ENCODE measurements around the gene MRPL34. TPM values are rescaled to one million over a fixed set of nuclear protein-coding genes. Genes with fewer than 3 reads are reported as not detected.

MRPL34 gene
- total RNA-seq, 2 donors from 2014 or later, result 47.0 to 47.1 TPM

DNA sequence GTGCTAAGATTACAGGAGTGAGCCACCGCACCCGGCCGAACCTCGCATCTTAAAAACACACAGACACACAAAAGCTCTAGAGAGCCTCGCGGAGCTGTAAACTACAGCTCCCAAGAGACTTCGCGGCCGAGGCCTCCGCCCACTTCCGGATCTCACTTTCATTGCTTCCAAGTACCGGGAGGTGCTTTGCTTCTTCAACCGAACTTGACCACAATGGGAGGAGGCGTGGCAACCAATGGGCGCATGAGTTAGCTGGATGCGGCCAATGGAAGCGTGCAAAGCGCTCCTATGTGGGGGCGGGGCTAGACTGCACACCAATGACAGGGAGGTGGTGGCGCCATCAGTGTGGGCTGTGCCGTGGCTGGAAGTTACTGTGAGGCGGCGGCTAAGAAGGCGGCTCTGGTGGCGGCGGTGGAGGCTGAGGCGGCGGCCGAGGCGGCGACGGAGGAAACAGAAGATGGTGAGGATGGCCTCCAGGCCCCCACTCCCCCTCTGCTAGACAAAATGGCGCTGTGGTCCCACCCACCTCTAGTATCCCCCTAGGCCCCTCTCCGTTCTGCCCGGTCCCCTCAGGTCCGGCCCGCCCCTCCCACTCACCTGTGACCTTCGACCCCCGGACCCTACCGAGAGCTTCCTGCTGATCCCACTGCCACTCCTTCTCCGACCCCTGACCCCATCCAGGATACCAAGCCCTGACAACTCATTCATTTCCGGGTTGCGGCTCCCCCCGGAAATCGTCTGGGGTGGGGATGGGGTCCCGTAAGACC is 3.7 kb downstream of the MRPL34 start, which contains the start of gene DDA1:
Gene DDA1, plus strand, starts transcription at position 366 of the 767 bp plus-strand sequence. Its CDS starts 92 bp downstream, at position 458.
- Mint-ChIP-seq H3K27ac (peak within 1 kb of the TSS; percentile 91), H3K4me3 (peak within 1 kb of the TSS; percentile 97), H3K36me3 (ENCODE audit: low read depth) (no peaks in the 10 kb centered on the region), H3K27me3 (no peaks in the 10 kb centered on the region), H3K4me1 (peaks cover 33% of the 10 kb centered on the region)
- ATAC-seq (peak; percentile 87), DNase-seq (peak; percentile 94 to 98 (median 95))
- no peaks in the 10 kb centered on the region for H3K9me3 ChIP-seq (ENCODE audit: control insufficient read depth, low read length, poor library complexity, severe bottlenecking)

DNA sequence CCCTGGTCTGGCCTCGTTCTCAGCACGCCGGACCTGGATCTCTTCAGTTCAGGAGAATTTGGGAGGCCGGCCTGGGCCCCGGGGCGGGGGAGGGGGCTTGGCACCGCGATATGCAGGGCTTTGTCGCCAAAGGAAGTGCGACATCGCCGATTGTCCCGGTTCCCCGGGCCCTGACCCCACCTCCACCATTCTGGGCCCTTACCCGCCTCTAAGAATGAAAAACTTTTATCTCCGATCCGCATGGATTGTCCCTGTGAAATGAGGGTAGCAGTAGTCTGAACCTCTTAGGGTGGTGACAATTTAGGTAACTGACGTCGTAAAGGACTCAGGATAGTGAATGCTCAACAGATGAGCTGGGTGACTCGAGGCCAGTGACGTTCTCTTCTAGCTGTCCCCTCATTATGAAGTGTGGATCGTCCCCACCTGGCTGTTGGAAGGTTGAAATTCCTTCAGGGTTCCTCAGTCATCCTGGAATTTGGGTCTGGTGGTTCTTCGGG is 4.3 kb downstream of the MRPL34 start:
- ATAC-seq (no peak), DNase-seq (no peak)
- H3K9me3 ChIP-seq (ENCODE audit: control insufficient read depth, low read length, poor library complexity, severe bottlenecking), result no peaks in the 10 kb centered on the region
- Mint-ChIP-seq H3K4me1 (peaks cover 29% of the 10 kb centered on the region), H3K4me3 (peak overlapping the region; percentile 97), H3K36me3 (ENCODE audit: low read depth) (no peaks in the 10 kb centered on the region), H3K27ac (peak overlapping the region; percentile 91), H3K27me3 (no peaks in the 10 kb centered on the region)

DNA sequence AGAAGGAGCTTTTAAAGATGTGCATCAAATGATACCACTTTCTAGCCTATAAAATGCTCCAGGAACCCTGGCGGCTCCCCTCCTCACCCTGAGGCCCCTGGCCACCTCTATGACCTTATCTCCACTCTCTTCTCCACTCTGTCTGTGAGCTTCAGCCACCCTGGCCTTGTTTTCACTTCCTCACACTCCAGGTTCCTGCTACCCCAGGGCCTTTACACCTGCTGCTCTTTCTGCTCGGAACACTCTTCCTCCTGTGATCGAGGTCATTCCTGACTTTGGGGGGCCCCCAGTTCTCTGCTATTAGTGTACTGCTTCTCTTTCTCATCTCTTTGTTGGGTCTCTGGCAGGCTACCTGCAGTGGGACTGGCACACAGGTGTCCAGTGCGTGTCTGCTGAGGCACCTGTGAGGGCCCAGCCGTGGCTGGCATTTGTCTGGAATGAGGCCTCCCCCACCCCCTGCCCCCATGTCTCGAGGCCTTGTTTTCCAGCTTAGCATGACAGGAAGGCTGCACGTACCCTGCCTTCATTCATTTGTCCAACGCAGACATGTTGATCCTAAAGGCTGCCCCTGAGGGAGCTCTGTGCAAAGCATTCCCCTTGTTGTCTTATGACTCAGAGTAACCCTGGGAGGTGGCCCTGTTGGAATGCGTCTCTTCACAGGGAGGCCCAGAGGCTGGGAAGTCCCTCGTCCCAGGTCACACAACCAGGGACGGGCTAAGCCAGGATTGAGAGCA is 6.0 kb downstream of the MRPL34 start:
- ATAC-seq, result no peak
- Mint-ChIP-seq H3K27ac (no peak overlapping the region), H3K4me3 (peak overlapping the region; percentile 39), H3K4me1 (peaks cover 27% of the 10 kb centered on the region), H3K36me3 (ENCODE audit: low read depth) (no peaks in the 10 kb centered on the region), H3K27me3 (no peaks in the 10 kb centered on the region)
- no peak for DNase-seq
- H3K9me3 ChIP-seq (ENCODE audit: control insufficient read depth, low read length, poor library complexity, severe bottlenecking), result no peaks in the 10 kb centered on the region

DNA sequence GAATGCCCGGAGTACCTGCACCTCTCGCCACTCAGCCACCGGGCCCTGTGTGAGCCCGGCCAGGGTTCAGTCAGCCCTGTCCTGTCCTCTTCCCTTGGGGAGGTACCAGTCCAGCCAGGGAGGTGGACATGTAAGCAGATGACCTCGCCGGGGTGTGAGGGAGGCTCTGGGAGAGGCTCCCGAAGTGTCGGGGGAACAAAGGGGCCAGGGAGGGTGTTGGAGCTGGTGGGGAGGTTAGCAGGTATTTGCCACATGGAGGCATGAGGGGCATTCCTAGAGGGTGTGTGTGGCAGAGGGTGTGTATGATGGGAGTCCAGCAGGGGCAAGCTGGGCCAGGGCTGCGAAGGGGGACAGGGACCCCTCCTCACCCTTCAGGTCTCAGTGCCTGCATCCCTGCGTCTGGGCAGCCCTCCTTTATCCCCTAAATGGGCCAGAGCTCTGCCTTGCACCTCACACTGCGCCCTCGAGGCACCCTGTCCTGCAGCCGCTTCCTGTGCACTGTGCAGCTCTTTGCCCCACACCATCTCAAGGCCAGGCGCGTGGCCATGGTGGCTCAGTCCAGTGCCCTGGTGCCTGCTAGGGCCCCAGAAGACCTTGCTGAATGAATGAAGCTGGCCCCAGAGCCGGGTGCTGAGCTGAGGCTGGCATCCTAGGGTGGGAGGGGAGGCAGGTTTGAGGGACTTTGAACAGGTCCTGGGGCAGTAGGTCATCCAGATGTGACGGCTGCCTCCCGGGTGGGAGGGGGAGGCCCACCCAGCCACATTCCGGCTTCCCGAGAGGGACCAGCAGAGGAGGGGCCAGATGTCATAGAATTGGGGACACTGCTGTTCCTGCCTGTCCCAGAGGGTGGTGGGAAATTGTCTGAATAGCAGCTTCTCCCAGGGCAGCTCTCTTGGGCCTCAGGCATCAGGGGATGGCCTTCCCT is 6.8 kb downstream of the MRPL34 start:
- H3K27ac Mint-ChIP-seq, result no peak overlapping the region
- ATAC-seq (no peak), DNase-seq (no peak)
- H3K4me1 Mint-ChIP-seq, result peaks cover 27% of the 10 kb centered on the region
- no peak overlapping the region for H3K4me3 Mint-ChIP-seq
- no peaks in the 10 kb centered on the region for H3K9me3 ChIP-seq (ENCODE audit: control insufficient read depth, low read length, poor library complexity, severe bottlenecking)
- H3K36me3 Mint-ChIP-seq (ENCODE audit: low read depth), result no peaks in the 10 kb centered on the region
- H3K27me3 Mint-ChIP-seq, result no peaks in the 10 kb centered on the region

DNA sequence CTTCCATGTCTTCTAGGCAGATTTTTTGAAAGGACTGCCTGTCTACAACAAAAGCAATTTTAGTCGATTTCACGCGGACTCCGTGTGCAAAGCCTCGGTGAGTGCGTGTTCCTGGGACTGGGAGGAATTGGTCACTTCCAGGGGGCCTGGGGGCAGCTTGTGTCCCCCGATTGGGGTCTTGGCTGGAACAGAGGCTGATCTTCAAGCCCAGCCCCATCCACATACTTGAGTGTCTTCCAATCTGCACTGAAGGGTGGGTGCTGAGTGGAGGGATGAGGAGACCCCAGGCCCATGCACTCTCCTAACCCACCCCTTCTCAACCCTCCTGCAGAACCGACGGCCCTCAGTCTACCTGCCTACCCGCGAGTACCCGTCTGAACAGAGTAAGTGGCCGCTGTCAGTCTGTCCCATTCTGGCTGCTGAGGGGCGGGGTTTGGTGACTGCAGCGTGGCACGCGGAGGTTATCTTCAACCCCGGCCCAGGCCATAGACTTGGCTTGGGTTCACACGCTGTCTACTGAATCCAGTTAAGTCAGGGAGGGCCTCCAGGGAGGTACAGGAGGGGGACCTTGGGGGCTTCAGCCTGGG is 8.4 kb downstream of the MRPL34 start:
- ATAC-seq (no peak), DNase-seq (no peak)
- no peaks in the 10 kb centered on the region for H3K36me3 Mint-ChIP-seq (ENCODE audit: low read depth)
- peaks cover 21% of the 10 kb centered on the region for H3K4me1 Mint-ChIP-seq
- H3K4me3 Mint-ChIP-seq, result no peak overlapping the region
- no peaks in the 10 kb centered on the region for H3K9me3 ChIP-seq (ENCODE audit: control insufficient read depth, low read length, poor library complexity, severe bottlenecking)
- H3K27me3 Mint-ChIP-seq, result no peaks in the 10 kb centered on the region
- no peak overlapping the region for H3K27ac Mint-ChIP-seq

DNA sequence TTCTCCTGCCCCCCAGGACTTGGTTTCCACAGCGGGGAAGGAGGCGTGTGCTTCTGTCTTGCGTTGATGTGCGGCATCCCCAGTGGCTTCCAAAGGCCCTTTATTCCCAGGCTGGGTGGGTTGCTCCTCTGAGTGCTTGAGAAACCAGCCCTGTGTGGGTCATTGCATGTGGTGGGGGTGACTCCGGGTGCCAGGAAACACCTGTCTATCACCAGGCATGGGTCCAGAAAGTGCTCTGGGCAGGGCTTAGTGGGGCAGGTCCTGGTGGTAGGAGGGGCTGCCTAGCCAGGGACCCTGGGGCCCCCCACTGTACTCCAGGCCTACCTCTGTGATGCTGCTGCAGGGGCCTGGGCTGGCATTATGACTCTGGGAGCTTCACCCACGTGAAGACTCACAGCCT is 13.3 kb downstream of the MRPL34 start:
- Mint-ChIP-seq H3K27ac (no peak overlapping the region), H3K4me1 (peaks cover 10% of the 10 kb centered on the region), H3K27me3 (no peaks in the 10 kb centered on the region), H3K36me3 (ENCODE audit: low read depth) (peaks cover 6% of the 10 kb centered on the region), H3K4me3 (no peak overlapping the region)
- ATAC-seq (no peak), DNase-seq (no peak)
- H3K9me3 ChIP-seq (ENCODE audit: control insufficient read depth, low read length, poor library complexity, severe bottlenecking), result no peaks in the 10 kb centered on the region

DNA sequence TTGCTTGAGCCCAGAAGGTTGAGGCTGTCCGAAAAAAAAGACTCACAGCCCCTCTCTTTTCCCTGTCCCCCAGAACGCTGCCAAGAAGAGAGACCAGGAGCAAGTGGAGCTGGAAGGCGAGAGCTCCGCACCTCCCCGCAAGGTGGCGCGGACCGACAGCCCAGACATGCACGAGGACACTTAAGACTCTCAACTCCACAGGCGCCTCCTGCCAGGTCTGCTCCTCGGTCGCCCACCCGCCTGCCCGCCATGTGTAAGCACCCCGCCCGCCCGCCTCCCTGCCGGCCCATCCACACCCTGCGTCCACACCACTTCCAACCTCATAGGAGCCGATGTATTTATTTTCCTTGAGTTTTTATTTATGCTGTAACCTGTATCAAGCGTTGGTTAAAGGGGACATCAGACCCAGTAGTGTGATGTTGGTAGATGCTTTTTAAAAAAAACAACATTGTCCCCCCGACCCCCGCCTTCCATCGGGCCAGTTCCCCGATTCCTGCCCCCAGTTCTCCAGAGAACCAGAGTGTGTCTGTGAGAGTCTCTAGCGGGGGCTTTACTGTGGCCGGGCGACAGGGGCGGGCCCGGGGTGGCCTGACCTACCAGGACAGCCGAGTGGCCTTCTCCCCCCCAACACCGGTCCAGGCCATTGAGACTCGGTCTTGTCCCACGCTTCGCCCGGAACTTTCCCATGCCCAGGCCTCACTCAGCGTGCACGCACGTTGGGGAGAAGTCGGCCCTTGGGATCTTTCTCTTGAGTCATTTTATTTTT is 14.0 kb downstream of the MRPL34 start:
- no peaks in the 10 kb centered on the region for H3K9me3 ChIP-seq (ENCODE audit: control insufficient read depth, low read length, poor library complexity, severe bottlenecking)
- Mint-ChIP-seq H3K27ac (no peak overlapping the region), H3K27me3 (no peaks in the 10 kb centered on the region), H3K4me3 (no peak overlapping the region), H3K4me1 (peaks cover 10% of the 10 kb centered on the region), H3K36me3 (ENCODE audit: low read depth) (peaks cover 6% of the 10 kb centered on the region)
- ATAC-seq (no peak), DNase-seq (no peak)

DNA sequence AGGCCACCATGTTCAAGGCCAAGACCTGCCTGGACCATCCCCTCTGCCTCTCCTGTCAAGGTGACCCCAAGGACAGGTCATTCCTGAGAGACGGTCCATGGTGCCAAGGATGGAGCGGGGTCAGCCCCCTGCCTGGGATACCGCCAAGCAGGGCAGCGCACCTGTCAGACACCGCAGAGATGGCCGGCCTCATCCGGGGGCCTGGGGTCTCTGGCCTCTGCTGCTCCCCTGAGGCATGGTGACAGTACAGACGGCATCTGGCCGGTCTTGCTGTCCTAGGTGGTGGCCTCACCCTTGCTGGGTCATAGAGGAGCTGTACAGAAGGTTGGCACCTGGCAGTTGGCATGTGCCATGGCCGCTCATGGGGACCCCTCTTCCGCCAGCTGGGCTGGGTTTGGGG is 14.8 kb downstream of the MRPL34 start:
- Mint-ChIP-seq H3K27ac (no peak overlapping the region), H3K27me3 (no peaks in the 10 kb centered on the region), H3K36me3 (ENCODE audit: low read depth) (peaks cover 6% of the 10 kb centered on the region), H3K4me1 (peaks cover 10% of the 10 kb centered on the region), H3K4me3 (no peak overlapping the region)
- ATAC-seq, result no peak
- DNase-seq, result no peak
- H3K9me3 ChIP-seq (ENCODE audit: control insufficient read depth, low read length, poor library complexity, severe bottlenecking), result no peaks in the 10 kb centered on the region

DNA sequence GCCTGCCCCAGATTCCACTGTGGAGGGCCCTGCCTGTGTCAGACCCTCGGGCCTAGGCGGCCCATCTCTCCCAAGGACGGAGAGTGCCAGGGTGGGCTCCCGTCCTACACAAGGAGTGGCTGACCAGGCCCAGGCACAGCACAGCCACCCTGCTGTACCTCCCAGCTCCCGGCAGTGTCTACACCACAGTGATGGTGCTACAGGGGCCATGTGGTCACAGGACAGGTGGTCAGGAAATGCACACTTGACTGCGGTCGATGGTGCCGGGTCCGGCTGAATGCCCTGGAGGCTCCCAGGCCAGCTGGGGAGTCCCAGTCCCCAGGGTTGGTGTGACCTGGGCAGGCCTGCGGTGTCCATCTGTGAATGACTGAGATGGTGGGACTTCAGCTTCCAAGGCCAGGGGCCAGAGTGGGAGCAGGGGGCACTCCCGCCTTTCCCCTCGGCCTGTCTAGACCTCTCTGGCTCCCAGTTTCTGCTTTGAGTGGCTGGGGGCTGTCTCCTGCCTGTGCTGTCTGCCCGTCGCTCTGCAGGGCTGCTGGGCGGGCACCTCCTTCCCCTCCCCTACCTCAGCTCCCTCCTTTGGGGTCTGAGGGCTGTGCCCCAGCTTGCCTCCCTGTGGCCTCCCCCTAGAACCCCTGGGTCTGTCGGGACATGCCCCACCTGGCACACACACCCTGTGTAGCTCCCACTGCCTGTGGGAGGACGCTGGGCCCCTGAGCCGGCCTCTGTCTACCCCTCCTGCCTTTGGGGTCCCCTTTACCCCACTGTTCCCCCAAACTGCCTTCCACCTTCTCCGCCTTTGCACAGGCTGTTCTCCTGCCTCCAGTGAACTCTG is 16.2 kb downstream of the MRPL34 start:
- Mint-ChIP-seq H3K36me3 (ENCODE audit: low read depth) (peaks cover 6% of the 10 kb centered on the region), H3K27ac (no peak overlapping the region), H3K4me3 (no peak overlapping the region), H3K27me3 (no peaks in the 10 kb centered on the region), H3K4me1 (peaks cover 7% of the 10 kb centered on the region)
- ATAC-seq (no peak), DNase-seq (no peak)
- H3K9me3 ChIP-seq (ENCODE audit: control insufficient read depth, low read length, poor library complexity, severe bottlenecking), result no peaks in the 10 kb centered on the region

DNA sequence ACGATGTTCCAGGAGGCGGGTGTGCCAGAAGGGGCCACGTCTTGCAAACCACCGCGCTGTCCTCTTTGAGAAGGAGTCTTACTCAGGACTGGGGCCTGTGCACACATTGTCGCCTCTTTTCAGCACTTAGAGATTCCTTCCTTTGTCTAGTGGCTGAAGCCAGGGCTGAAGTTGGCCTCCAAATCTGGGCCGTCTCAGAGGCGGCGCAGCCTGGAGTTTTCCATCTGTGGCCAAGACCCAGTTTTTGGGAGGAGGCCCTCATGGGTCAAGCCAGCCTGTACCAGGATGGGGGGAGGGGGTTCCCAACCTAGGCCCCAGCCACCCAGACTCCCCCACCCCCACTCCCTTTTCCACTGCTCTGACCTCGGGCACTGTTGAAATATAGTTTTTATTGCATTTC is 17.2 kb downstream of the MRPL34 start:
- DNase-seq (no peak), ATAC-seq (no peak)
- no peaks in the 10 kb centered on the region for H3K9me3 ChIP-seq (ENCODE audit: control insufficient read depth, low read length, poor library complexity, severe bottlenecking)
- peaks cover 6% of the 10 kb centered on the region for H3K36me3 Mint-ChIP-seq (ENCODE audit: low read depth)
- peaks cover 8% of the 10 kb centered on the region for H3K4me1 Mint-ChIP-seq
- no peak overlapping the region for H3K27ac Mint-ChIP-seq
- H3K27me3 Mint-ChIP-seq, result no peaks in the 10 kb centered on the region
- H3K4me3 Mint-ChIP-seq, result no peak overlapping the region

DNA sequence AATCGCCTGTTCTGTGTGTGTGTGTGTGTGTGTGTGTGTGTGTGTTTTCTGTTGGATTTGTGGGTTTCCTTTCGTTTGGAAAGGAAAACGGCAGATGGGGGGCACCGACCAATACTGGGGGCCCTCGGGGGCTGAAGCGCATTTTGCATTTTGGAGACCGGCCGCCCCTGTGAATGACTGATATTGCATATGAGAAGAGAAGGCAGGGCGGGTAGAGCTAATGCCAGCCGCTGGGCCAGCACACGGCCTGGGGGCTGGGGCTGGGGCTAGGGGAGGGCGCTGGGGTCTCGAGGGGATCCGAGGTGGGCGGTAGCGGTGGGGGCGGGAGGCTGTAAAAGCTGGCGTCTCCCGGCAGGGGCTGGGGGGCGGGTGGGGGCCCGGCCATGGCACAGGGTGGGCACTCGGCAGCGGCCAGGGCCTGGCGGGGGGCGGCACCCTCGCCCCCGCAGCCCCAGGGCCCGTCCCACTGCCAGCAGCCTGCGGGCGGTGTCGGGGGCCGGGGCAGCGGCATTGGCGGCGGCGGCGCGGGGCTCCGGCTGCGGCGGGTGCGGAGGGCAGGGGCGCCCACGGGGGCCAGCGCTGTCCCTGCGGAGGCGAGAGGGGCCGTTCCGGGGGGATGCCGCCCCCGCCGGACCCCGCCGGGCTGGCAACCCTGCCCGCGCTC is 17.8 kb downstream of the MRPL34 start:
- Mint-ChIP-seq H3K4me3 (no peak overlapping the region), H3K4me1 (peaks cover 8% of the 10 kb centered on the region), H3K27me3 (no peaks in the 10 kb centered on the region), H3K27ac (no peak overlapping the region), H3K36me3 (ENCODE audit: low read depth) (peaks cover 6% of the 10 kb centered on the region)
- no peak for DNase-seq
- H3K9me3 ChIP-seq (ENCODE audit: control insufficient read depth, low read length, poor library complexity, severe bottlenecking), result no peaks in the 10 kb centered on the region
- ATAC-seq, result no peak

Measured in T-helper 17 cell (primary cell).